ENCODE data around the gene NDUFS4. TPM values are rescaled to one million over a fixed set of nuclear protein-coding genes. Genes with fewer than 3 reads are reported as not detected.

Gene NDUFS4
- total RNA-seq, 1 experiment from 2014 or later: 72.6 TPM

DNA sequence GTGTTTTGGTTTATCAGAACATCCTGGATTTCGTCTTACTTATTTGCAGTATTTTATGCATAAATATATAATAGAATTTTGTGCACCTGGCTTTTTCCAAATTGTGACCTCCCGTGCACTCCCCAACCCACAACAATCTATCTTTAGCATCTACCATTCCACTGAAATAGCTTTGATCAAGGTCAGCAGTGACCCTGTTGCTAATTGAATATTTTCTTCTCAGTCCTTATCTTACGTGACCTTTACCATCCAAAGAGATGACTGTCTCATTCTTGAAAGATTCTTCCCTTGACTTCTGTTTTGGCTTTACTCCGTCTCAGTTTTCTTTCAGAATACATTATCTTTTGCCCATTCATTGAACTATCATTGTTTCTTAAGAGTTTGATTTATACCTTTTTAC is 18.4 kb downstream of the NDUFS4 start:
- ChIA-PET POLR2A (ENCODE audit: unreplicated experiment) (no interaction called here), CTCF (no interaction called here)
- TF ChIP-seq, protein P1, sequence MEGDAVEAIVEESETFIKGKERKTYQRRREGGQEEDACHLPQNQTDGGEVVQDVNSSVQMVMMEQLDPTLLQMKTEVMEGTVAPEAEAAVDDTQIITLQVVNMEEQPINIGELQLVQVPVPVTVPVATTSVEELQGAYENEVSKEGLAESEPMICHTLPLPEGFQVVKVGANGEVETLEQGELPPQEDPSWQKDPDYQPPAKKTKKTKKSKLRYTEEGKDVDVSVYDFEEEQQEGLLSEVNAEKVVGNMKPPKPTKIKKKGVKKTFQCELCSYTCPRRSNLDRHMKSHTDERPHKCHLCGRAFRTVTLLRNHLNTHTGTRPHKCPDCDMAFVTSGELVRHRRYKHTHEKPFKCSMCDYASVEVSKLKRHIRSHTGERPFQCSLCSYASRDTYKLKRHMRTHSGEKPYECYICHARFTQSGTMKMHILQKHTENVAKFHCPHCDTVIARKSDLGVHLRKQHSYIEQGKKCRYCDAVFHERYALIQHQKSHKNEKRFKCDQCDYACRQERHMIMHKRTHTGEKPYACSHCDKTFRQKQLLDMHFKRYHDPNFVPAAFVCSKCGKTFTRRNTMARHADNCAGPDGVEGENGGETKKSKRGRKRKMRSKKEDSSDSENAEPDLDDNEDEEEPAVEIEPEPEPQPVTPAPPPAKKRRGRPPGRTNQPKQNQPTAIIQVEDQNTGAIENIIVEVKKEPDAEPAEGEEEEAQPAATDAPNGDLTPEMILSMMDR (conservative IDR thresholded peaks at IDR 0.05; ENCODE audit: low read depth, low read length): no peak
- TF ChIP-seq EZH2 (IDR thresholded peaks at IDR 0.05; ENCODE audit: low read length, unreplicated experiment) (no peak), EZH2phosphoT487 (IDR thresholded peaks at IDR 0.05; ENCODE audit: borderline replicate concordance, low read length) (no peak)
- H4K20me1 ChIP-seq (ENCODE audit: low read length): no peaks in the 10 kb centered on the region
- no TSS peak for BruUV-seq (replicated peaks)
- no peaks in the 10 kb centered on the region for H3K9me3 ChIP-seq (ENCODE audit: low read length)
- ATAC-seq (no peak), DNase-seq (no peak)
- H3K79me2 ChIP-seq (ENCODE audit: low read length): peaks cover 90% of the 10 kb centered on the region
- no peaks in the 10 kb centered on the region for H3F3A ChIP-seq (ENCODE audit: low read length, unreplicated experiment)
- no peaks in the 10 kb centered on the region for H3K27me3 ChIP-seq (ENCODE audit: low read length)
- no peak overlapping the region for H3K4me3 ChIP-seq (ENCODE audit: low read length)
- no peaks in the 10 kb centered on the region for H3K36me3 ChIP-seq (ENCODE audit: low read depth, low read length)
- no peak overlapping the region for H3K27ac ChIP-seq (ENCODE audit: low read length)
- no peaks in the 10 kb centered on the region for H3K9me2 ChIP-seq (replicated peaks; ENCODE audit: low read length)
- intact Hi-C loops (cut with micrococcal nuclease): no loop called here
- H2AFZ ChIP-seq (ENCODE audit: low read length): no peak overlapping the region
- H3K9ac ChIP-seq (ENCODE audit: low read length): no peak overlapping the region
- no peak overlapping the region for H3K4me2 ChIP-seq (ENCODE audit: low read length)
- no peaks in the 10 kb centered on the region for H3K4me1 ChIP-seq (ENCODE audit: insufficient read depth, low read length)

DNA sequence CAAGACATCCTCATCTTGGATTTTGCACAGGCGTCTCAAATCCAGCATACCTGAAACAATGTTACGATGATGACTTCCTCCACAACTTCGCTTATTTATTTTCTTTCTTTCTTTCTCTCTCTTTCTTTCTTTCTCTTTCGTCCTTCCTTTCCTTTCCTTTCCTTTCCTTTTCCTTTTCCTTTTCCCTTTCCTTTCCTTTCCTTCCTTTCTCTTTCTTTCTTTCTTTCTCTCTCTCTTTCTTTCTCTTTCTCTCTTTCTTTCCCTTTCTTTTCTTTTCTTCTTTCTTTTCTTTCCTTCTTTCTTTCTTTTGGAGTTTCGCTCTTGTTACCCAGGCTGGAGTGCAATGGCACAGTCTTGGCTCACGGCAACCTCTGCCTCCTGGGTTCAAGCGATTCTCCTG is 20.1 kb downstream of the NDUFS4 start:
- Histone ChIP-seq H2AFZ (ENCODE audit: low read length) (no peak overlapping the region), H3K9me2 (replicated peaks; ENCODE audit: low read length) (no peaks in the 10 kb centered on the region), H3K4me2 (ENCODE audit: low read length) (no peak overlapping the region), H3K27me3 (ENCODE audit: low read length) (no peaks in the 10 kb centered on the region), H3K9me3 (ENCODE audit: low read length) (no peaks in the 10 kb centered on the region), H3K36me3 (ENCODE audit: low read depth, low read length) (no peaks in the 10 kb centered on the region), H3K9ac (ENCODE audit: low read length) (no peak overlapping the region), H4K20me1 (ENCODE audit: low read length) (no peaks in the 10 kb centered on the region), H3K79me2 (ENCODE audit: low read length) (peaks cover 90% of the 10 kb centered on the region), H3K27ac (ENCODE audit: low read length) (no peak overlapping the region), H3K4me3 (ENCODE audit: low read length) (no peak overlapping the region), H3K4me1 (ENCODE audit: insufficient read depth, low read length) (no peaks in the 10 kb centered on the region), H3F3A (ENCODE audit: low read length, unreplicated experiment) (no peaks in the 10 kb centered on the region)
- ATAC-seq: no peak
- ChIA-PET POLR2A (ENCODE audit: unreplicated experiment) (no interaction called here), CTCF (no interaction called here)
- intact Hi-C loops (cut with micrococcal nuclease): no loop called here
- BruUV-seq (replicated peaks): no TSS peak
- no peak for DNase-seq
- TF ChIP-seq EZH2phosphoT487 (IDR thresholded peaks at IDR 0.05; ENCODE audit: borderline replicate concordance, low read length): no peak
- no peak for TF ChIP-seq EZH2 (IDR thresholded peaks at IDR 0.05; ENCODE audit: low read length, unreplicated experiment)
- TF ChIP-seq, protein P1 (conservative IDR thresholded peaks at IDR 0.05; ENCODE audit: low read depth, low read length): no peak

DNA sequence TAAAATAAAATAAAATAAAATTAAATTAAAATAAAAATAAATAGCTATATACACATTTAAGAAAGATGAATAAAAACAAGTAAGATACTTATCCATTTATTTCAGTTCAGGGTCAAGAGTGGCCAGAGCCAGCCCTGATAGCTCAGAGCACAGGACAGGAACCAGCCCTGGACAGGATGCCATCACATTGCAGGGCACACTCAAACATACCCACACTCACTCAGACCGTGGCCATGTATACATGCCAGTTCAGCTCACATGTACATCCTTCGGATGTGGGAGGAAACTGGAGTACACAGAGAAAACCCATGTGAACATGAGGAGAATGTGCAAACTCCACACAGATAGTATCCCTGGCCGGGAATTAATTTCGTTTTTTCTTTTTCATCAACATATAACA is 21.8 kb downstream of the NDUFS4 start:
- Histone ChIP-seq H3K9ac (ENCODE audit: low read length) (no peak overlapping the region), H3K4me3 (ENCODE audit: low read length) (no peak overlapping the region), H2AFZ (ENCODE audit: low read length) (no peak overlapping the region), H4K20me1 (ENCODE audit: low read length) (no peaks in the 10 kb centered on the region), H3K9me2 (replicated peaks; ENCODE audit: low read length) (no peaks in the 10 kb centered on the region), H3K27ac (ENCODE audit: low read length) (no peak overlapping the region), H3K36me3 (ENCODE audit: low read depth, low read length) (no peaks in the 10 kb centered on the region), H3K4me1 (ENCODE audit: insufficient read depth, low read length) (no peaks in the 10 kb centered on the region), H3K79me2 (ENCODE audit: low read length) (peaks cover 83% of the 10 kb centered on the region), H3K9me3 (ENCODE audit: low read length) (no peaks in the 10 kb centered on the region), H3K4me2 (ENCODE audit: low read length) (no peak overlapping the region), H3K27me3 (ENCODE audit: low read length) (no peaks in the 10 kb centered on the region), H3F3A (ENCODE audit: low read length, unreplicated experiment) (no peaks in the 10 kb centered on the region)
- BruUV-seq (replicated peaks): no TSS peak
- ATAC-seq (no peak), DNase-seq (no peak)
- intact Hi-C loops (cut with micrococcal nuclease): no loop called here
- ChIA-PET CTCF (no interaction called here), POLR2A (ENCODE audit: unreplicated experiment) (no interaction called here)
- no peak for TF ChIP-seq EZH2 (IDR thresholded peaks at IDR 0.05; ENCODE audit: low read length, unreplicated experiment)

Measured in PC-3 (cell line).